Measurements from ENCODE around the gene TADA2A.

TADA2A gene

GRCh38 chr17:37458805-37459204, 52.1 kb downstream of the TADA2A start:
- no peak for DNase-seq (ENCODE audit: low read depth in 2 of 2, low spot score in 1 of 2)

- no peak for DNase-seq (ENCODE audit: low read depth in 2 of 2, low spot score in 1 of 2)
Measured at GRCh38 chr17:37461668-37462067, 55.0 kb downstream of the TADA2A start.

GRCh38 chr17:37462492-37462891, 55.8 kb downstream of the TADA2A start:
- DNase-seq (ENCODE audit: low read depth in 2 of 2, low spot score in 1 of 2) = no peak

GRCh38 chr17:37463039-37463438, 56.4 kb downstream of the TADA2A start:
- DNase-seq (ENCODE audit: low read depth in 2 of 2, low spot score in 1 of 2) = no peak

GRCh38 chr17:37465069-37465616, 58.5 kb downstream of the TADA2A start:
- no peak for DNase-seq (ENCODE audit: low read depth in 2 of 2, low spot score in 1 of 2)

GRCh38 chr17:37466471-37466870, 59.8 kb downstream of the TADA2A start:
- no peak for DNase-seq (ENCODE audit: low read depth in 2 of 2, low spot score in 1 of 2)

- no peak for DNase-seq (ENCODE audit: low read depth in 2 of 2, low spot score in 1 of 2)
Measured at GRCh38 chr17:37470181-37470580, 63.5 kb downstream of the TADA2A start.

GRCh38 chr17:37475731-37476420, 69.2 kb downstream of the TADA2A start:
- no peak for DNase-seq (ENCODE audit: low read depth in 2 of 2, low spot score in 1 of 2)

GRCh38 chr17:37476431-37477120, 69.9 kb downstream of the TADA2A start:
- DNase-seq (ENCODE audit: low read depth in 2 of 2, low spot score in 1 of 2) = no peak

- DNase-seq (ENCODE audit: low read depth in 2 of 2, low spot score in 1 of 2) = no peak
Measured at GRCh38 chr17:37478187-37478586, 71.5 kb downstream of the TADA2A start.

GRCh38 chr17:37479025-37479424, 72.3 kb downstream of the TADA2A start:
- DNase-seq (ENCODE audit: low read depth in 2 of 2, low spot score in 1 of 2) = no peak

GRCh38 chr17:37480427-37480826, 73.7 kb downstream of the TADA2A start:
- DNase-seq (ENCODE audit: low read depth in 2 of 2, low spot score in 1 of 2) = no peak

- DNase-seq (ENCODE audit: low read depth in 2 of 2, low spot score in 1 of 2) = no peak
Measured at GRCh38 chr17:37481001-37481665, 74.4 kb downstream of the TADA2A start.

GRCh38 chr17:37483311-37484039, 76.8 kb downstream of the TADA2A start:
- no peak for DNase-seq (ENCODE audit: low read depth in 2 of 2, low spot score in 1 of 2)

- no peak for DNase-seq (ENCODE audit: low read depth in 2 of 2, low spot score in 1 of 2)
Measured at GRCh38 chr17:37485938-37486570, 79.4 kb downstream of the TADA2A start.

- no peak for DNase-seq (ENCODE audit: low read depth in 2 of 2, low spot score in 1 of 2)
Measured at GRCh38 chr17:37488009-37488604, 81.4 kb downstream of the TADA2A start.

- DNase-seq (ENCODE audit: low read depth in 2 of 2, low spot score in 1 of 2) = peak; percentile 25 to 28
Measured at GRCh38 chr17:37488607-37489196, 82.0 kb downstream of the TADA2A start.

- DNase-seq (ENCODE audit: low read depth in 2 of 2, low spot score in 1 of 2) = peak; percentile 45 to 70
Measured at GRCh38 chr17:37489197-37490001, 82.7 kb downstream of the TADA2A start, which contains the start of gene DUSP14. Gene DUSP14 (plus strand): TSS chr17:37489891. CDS start chr17:37512273, 22,382 bp downstream.

- peak; percentile 28 to 50 for DNase-seq (ENCODE audit: low read depth in 2 of 2, low spot score in 1 of 2)
Measured at GRCh38 chr17:37490022-37490587, 83.4 kb downstream of the TADA2A start.

Data from stimulated activated CD8-positive, alpha-beta memory T cell treated with anti-CD3 and anti-CD28 coated beads, Interleukin-4, amount 100 ng/mL, for 1 hour (primary cell).